CD4-positive, alpha-beta T cell (primary cell): ENCODE data around the gene IKZF2. TPM values are rescaled to one million over a fixed set of nuclear protein-coding genes. Genes with fewer than 3 reads are reported as not detected.

Source experiments
- ATAC-seq: fragments of 200-7000 bp; cut with Tn5 transposase; one replicate; pipeline ENCODE4 v1.10.0; 2022; ENCODE audit warnings: mild to moderate bottlenecking; ENCODE audit not compliant: poor library complexity
- CTCF ChIA-PET: fragments of 350-600 bp; sonication (Branson Sonifier 250); formaldehyde crosslinking; loops from one replicate; lab custom pipeline; 2021; ENCODE audit warnings: antibody characterized with exemption, inconsistent platforms; lab: Charles Lee
- POLR2A ChIA-PET: fragments of 350-600 bp; sonication (Branson Sonifier 250); formaldehyde crosslinking; loops from one replicate; lab custom pipeline; 2021; ENCODE audit warnings: antibody characterized with exemption, inconsistent platforms; lab: Charles Lee
- DNase-seq, 14 experiments: peaks; one replicate each; pipeline ENCODE4 v3.0.0-alpha.2; 2013 to 2020; ENCODE audit warnings: mixed read lengths in 2 of 14
- H3K27ac ChIP-seq, 2 donors: one replicate each; pipeline versions ENCODE4 v1.5.1 to v1.7.0; 2013; ENCODE audit warnings: low read length in 2 of 2, low read depth in 1 of 2, mild to moderate bottlenecking in 1 of 2
- H3K27me3 ChIP-seq, 2 experiments: 1 replicate in 1 of 2; 2 replicates in 1 of 2; pipeline versions ENCODE4 v1.6.1 to v1.7.0; 2013; ENCODE audit warnings: low read length in 2 of 2, control low read depth in 1 of 2, mild to moderate bottlenecking in 1 of 2, moderate library complexity in 1 of 2; ENCODE audit not compliant: insufficient read depth in 2 of 2, control insufficient read depth in 1 of 2
- H3K36me3 ChIP-seq: one replicate; pipeline ENCODE4 v1.6.1; 2013; ENCODE audit warnings: low read length, control low read depth; ENCODE audit not compliant: insufficient read depth
- H3K4me1 ChIP-seq: one replicate; pipeline ENCODE4 v1.6.1; 2013; ENCODE audit warnings: low read length, control low read depth; ENCODE audit not compliant: insufficient read depth
- H3K4me3 ChIP-seq: one replicate; pipeline ENCODE4 v1.5.1; 2013; ENCODE audit warnings: mild to moderate bottlenecking, low read length, moderate library complexity
- H3K9me3 ChIP-seq, 2 experiments: 1 replicate in 1 of 2; 2 replicates in 1 of 2; pipeline versions ENCODE4 v1.6.1 to v1.7.0; 2013; ENCODE audit warnings: low read length in 2 of 2, mild to moderate bottlenecking in 2 of 2, control low read depth in 1 of 2, moderate library complexity in 1 of 2; ENCODE audit not compliant: control insufficient read depth in 1 of 2, insufficient read depth in 1 of 2
- H3K27ac Mint-ChIP-seq: one replicate; pipeline ENCODE4 v1.8.0; 2020; ENCODE audit warnings: mixed read lengths
- H3K27me3 Mint-ChIP-seq: one replicate; pipeline ENCODE4 v1.8.0; 2021; ENCODE audit warnings: mixed read lengths
- H3K36me3 Mint-ChIP-seq: one replicate; pipeline ENCODE4 v1.8.0; 2021; ENCODE audit warnings: low read depth, mixed read lengths
- H3K4me1 Mint-ChIP-seq: one replicate; pipeline ENCODE4 v1.8.0; 2021; ENCODE audit warnings: low read depth, mixed read lengths
- H3K4me3 Mint-ChIP-seq: one replicate; pipeline ENCODE4 v1.8.0; 2020; ENCODE audit warnings: mild to moderate bottlenecking, mixed read lengths
- H3K9me3 Mint-ChIP-seq: one replicate; pipeline ENCODE4 v1.8.0; 2020; ENCODE audit warnings: mixed read lengths
- intact Hi-C, 2 experiments: fragments of 100-400 bp; cut with DNase I in 1 of 2; cut with micrococcal nuclease in 1 of 2; formaldehyde crosslinking; loops; one replicate each; pipeline versions ENCODE4 v1.15.1 to v1.9.0; 2023 to 2025; cut with DNase I, micrococcal nuclease
- total RNA-seq, 174 experiments: library from RNA in 2 of 174; stranded (reverse) in 2 of 174; gene quantifications; one replicate each; pipeline ENCODE4 v1.2.3 and lab custom pipeline; 2021 to 2026
- TF ChIP-seq, protein P1 (sequence below): fragments of 200-600 bp; IDR thresholded peaks from one replicate; pipeline ENCODE4 v1.8.0; 2022; ENCODE audit warnings: antibody characterized with exemption, mild to moderate bottlenecking

Gene IKZF2
- total RNA-seq, 2 experiments from 2014 or later: 8.7 to 8.9 TPM

DNA sequence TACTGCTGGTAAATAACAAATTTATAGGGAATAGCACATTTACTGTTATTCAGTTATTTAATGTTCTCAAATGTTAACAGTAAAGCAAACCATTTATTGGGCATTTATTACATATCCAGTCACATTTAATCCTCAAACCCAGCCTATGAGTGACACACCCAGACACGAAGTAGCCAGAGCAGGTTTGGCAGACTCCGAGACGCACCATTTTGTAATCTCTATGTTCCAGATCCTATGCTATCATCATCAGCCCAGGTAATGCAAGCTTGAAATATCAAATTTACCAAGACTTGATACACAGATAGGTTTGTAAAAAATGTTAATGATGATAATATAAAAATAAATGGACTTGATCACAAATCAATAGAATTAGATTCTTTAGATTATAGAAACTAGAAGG is 131.1 kb downstream of the IKZF2 start:
- TF ChIP-seq, protein P1, sequence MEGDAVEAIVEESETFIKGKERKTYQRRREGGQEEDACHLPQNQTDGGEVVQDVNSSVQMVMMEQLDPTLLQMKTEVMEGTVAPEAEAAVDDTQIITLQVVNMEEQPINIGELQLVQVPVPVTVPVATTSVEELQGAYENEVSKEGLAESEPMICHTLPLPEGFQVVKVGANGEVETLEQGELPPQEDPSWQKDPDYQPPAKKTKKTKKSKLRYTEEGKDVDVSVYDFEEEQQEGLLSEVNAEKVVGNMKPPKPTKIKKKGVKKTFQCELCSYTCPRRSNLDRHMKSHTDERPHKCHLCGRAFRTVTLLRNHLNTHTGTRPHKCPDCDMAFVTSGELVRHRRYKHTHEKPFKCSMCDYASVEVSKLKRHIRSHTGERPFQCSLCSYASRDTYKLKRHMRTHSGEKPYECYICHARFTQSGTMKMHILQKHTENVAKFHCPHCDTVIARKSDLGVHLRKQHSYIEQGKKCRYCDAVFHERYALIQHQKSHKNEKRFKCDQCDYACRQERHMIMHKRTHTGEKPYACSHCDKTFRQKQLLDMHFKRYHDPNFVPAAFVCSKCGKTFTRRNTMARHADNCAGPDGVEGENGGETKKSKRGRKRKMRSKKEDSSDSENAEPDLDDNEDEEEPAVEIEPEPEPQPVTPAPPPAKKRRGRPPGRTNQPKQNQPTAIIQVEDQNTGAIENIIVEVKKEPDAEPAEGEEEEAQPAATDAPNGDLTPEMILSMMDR: no peak

DNA sequence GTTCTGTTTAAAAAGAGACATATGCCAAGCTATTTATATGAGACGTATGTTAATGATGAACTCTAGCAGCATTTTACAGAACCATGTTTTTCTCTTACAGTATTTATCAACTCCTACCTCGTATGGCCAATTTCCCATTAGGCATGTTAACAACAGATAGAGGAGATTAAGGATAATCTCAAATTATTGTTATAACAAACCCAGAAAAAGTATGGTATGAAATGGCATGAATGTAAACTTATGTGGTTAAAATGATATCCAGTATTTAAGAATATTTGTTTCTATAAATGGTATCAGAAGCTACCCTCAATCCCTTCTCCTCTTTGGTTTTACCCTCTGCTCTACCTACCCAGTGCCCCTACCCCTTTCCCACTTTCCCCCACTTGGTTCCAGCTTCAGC is 132.0 kb downstream of the IKZF2 start:
- CTCF ChIA-PET: no interaction called here
- no peaks in the 10 kb centered on the region for H3K4me1 ChIP-seq
- H3K27ac ChIP-seq: no peak overlapping the region
- no peaks in the 10 kb centered on the region for H3K36me3 ChIP-seq
- POLR2A ChIA-PET: no interaction called here
- ATAC-seq: no peak
- no peak overlapping the region for H3K4me3 ChIP-seq
- Mint-ChIP-seq H3K36me3 (no peaks in the 10 kb centered on the region), H3K4me3 (no peak overlapping the region), H3K27me3 (no peaks in the 10 kb centered on the region), H3K9me3 (no peaks in the 10 kb centered on the region), H3K27ac (no peak overlapping the region), H3K4me1 (peaks cover 44% of the 10 kb centered on the region)
- H3K9me3 ChIP-seq: no peaks in the 10 kb centered on the region
- TF ChIP-seq, protein P1: no peak
- intact Hi-C loops: no loop called here
- H3K27me3 ChIP-seq: no peaks in the 10 kb centered on the region
- DNase-seq: no peak

More for the DNA sequence above, 131.1 kb downstream of the IKZF2 start:
- Mint-ChIP-seq H3K9me3 (no peaks in the 10 kb centered on the region), H3K4me1 (peaks cover 38% of the 10 kb centered on the region), H3K36me3 (no peaks in the 10 kb centered on the region), H3K4me3 (no peak overlapping the region), H3K27me3 (no peaks in the 10 kb centered on the region), H3K27ac (no peak overlapping the region)
- Histone ChIP-seq H3K4me3 (no peak overlapping the region), H3K9me3 (no peaks in the 10 kb centered on the region), H3K27me3 (no peaks in the 10 kb centered on the region), H3K36me3 (no peaks in the 10 kb centered on the region), H3K4me1 (no peaks in the 10 kb centered on the region), H3K27ac (no peak overlapping the region)
- no peak for ATAC-seq
- intact Hi-C loops: no loop called here
- ChIA-PET CTCF (no interaction called here), POLR2A (no interaction called here)
- DNase-seq: no peak

DNA sequence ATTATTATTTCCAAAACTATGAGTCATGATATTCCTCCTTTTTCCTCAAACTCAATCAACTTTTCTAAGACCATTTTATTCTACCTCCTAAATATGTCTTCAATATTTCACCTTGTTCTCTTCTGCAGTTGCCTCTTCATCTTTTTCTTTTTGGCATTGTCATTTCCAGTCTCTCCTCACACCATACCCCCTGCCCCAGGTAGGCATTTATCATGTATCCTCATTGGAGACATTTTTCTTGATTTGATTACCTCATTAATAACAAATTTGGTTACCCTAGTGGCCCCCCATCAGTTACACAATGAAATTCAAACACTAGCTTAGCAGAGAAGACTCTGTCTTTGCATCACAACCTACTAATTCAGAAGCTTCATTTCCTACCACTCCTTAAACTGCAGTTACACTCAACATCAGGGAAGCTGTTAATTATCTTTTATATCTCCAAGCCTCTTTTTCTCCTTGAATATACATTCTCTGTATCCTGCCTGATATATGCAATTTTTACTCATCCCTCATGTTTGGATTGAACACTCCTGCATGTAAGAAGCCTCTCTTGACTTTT is 133.0 kb downstream of the IKZF2 start:
- H3K4me3 Mint-ChIP-seq: no peak overlapping the region
- POLR2A ChIA-PET: interaction anchor here (0.8 to 1.4 kb wide), 2 partner anchors 18 to 133 kb away, joined by 4 read pairs; partner anchors contain the start of gene IKZF2

More for the DNA sequence above, 133.0 kb downstream of the IKZF2 start:
- no peak for DNase-seq
- H3K4me1 ChIP-seq: no peaks in the 10 kb centered on the region
- H3K4me1 Mint-ChIP-seq: peaks cover 45% of the 10 kb centered on the region
- H3K27me3 Mint-ChIP-seq: no peaks in the 10 kb centered on the region
- no peaks in the 10 kb centered on the region for H3K9me3 ChIP-seq
- no peak overlapping the region for H3K4me3 ChIP-seq
- intact Hi-C loops: no loop called here
- CTCF ChIA-PET: no interaction called here
- H3K27ac Mint-ChIP-seq: no peak overlapping the region
- no peak for ATAC-seq
- TF ChIP-seq, protein P1: no peak
- H3K36me3 ChIP-seq: no peaks in the 10 kb centered on the region
- no peaks in the 10 kb centered on the region for H3K36me3 Mint-ChIP-seq
- no peak overlapping the region for H3K27ac ChIP-seq
- H3K27me3 ChIP-seq: no peaks in the 10 kb centered on the region
- no peaks in the 10 kb centered on the region for H3K9me3 Mint-ChIP-seq
